Measurements from ENCODE around the gene MYH13. TPM values are rescaled to one million over a fixed set of nuclear protein-coding genes. Genes with fewer than 3 reads are reported as not detected.

Gene MYH13
- not detected for total RNA-seq
- long read RNA-seq, result 0 reads

- DNase-seq (ENCODE audit: low spot score), result no peak
Observed at GRCh38 chr17:10372906-10373305, at the start of gene MYH13. TSS of gene MYH13 (minus strand) at chr17:10373006. CDS start at chr17:10364530, 8,476 bp downstream.

GRCh38 chr17:10421900-10422542 lies 49.2 kb upstream of the MYH13 start, which contains the start of gene MYH8:
TSS of gene MYH8 (minus strand) at chr17:10421950. CDS start at chr17:10420227, 1,723 bp downstream.
- DNase-seq (ENCODE audit: low spot score), result no peak

- DNase-seq (ENCODE audit: low spot score), result no peak
Observed at GRCh38 chr17:10421211-10421610, 48.4 kb upstream of the MYH13 start.

GRCh38 chr17:10420811-10421210 lies 48.0 kb upstream of the MYH13 start:
- DNase-seq (ENCODE audit: low spot score), result no peak

- DNase-seq (ENCODE audit: low spot score), result no peak
Observed at GRCh38 chr17:10417431-10417830, 44.6 kb upstream of the MYH13 start.

GRCh38 chr17:10415161-10415560 lies 42.4 kb upstream of the MYH13 start:
- no peak for DNase-seq (ENCODE audit: low spot score)

GRCh38 chr17:10403589-10403988 lies 30.8 kb upstream of the MYH13 start:
- no peak for DNase-seq (ENCODE audit: low spot score)

- no peak for DNase-seq (ENCODE audit: low spot score)
Observed at GRCh38 chr17:10398352-10398751, 25.5 kb upstream of the MYH13 start.

- DNase-seq (ENCODE audit: low spot score), result no peak
Observed at GRCh38 chr17:10396524-10397163, 23.8 kb upstream of the MYH13 start.

GRCh38 chr17:10394201-10394887 lies 21.5 kb upstream of the MYH13 start:
- DNase-seq (ENCODE audit: low spot score), result no peak

- DNase-seq (ENCODE audit: low spot score), result no peak
Observed at GRCh38 chr17:10392880-10393279, 20.1 kb upstream of the MYH13 start.

GRCh38 chr17:10385871-10386270 lies 13.1 kb upstream of the MYH13 start:
- no peak for DNase-seq (ENCODE audit: low spot score)

GRCh38 chr17:10384175-10384574 lies 11.4 kb upstream of the MYH13 start:
- DNase-seq (ENCODE audit: low spot score), result no peak

- DNase-seq (ENCODE audit: low spot score), result no peak
Observed at GRCh38 chr17:10380631-10381408, 8.0 kb upstream of the MYH13 start.

GRCh38 chr17:10370016-10370608 lies 2.7 kb downstream of the MYH13 start:
- DNase-seq (ENCODE audit: low spot score), result peak; percentile 11

- no peak for DNase-seq (ENCODE audit: low spot score)
Observed at GRCh38 chr17:10369239-10369638, 3.6 kb downstream of the MYH13 start.

- DNase-seq (ENCODE audit: low spot score), result no peak
Observed at GRCh38 chr17:10368561-10368960, 4.2 kb downstream of the MYH13 start.

- DNase-seq (ENCODE audit: low spot score), result no peak
Observed at GRCh38 chr17:10360578-10360977, 12.2 kb downstream of the MYH13 start.

- DNase-seq (ENCODE audit: low spot score), result no peak
Observed at GRCh38 chr17:10357768-10358167, 15.0 kb downstream of the MYH13 start.

- no peak for DNase-seq (ENCODE audit: low spot score)
Observed at GRCh38 chr17:10354651-10355050, 18.2 kb downstream of the MYH13 start.

GRCh38 chr17:10352893-10353292 lies 19.9 kb downstream of the MYH13 start:
- no peak for DNase-seq (ENCODE audit: low spot score)

Data from mesenteric fat pad (tissue), 1 donor.